ENCODE results near the gene PPP1R3C. TPM values are rescaled to one million over a fixed set of nuclear protein-coding genes. Genes with fewer than 3 reads are reported as not detected.

Gene PPP1R3C
- total RNA-seq, 4 donors from 2014 or later, result 3.5 to 6.8 (median 5.9) TPM

DNA sequence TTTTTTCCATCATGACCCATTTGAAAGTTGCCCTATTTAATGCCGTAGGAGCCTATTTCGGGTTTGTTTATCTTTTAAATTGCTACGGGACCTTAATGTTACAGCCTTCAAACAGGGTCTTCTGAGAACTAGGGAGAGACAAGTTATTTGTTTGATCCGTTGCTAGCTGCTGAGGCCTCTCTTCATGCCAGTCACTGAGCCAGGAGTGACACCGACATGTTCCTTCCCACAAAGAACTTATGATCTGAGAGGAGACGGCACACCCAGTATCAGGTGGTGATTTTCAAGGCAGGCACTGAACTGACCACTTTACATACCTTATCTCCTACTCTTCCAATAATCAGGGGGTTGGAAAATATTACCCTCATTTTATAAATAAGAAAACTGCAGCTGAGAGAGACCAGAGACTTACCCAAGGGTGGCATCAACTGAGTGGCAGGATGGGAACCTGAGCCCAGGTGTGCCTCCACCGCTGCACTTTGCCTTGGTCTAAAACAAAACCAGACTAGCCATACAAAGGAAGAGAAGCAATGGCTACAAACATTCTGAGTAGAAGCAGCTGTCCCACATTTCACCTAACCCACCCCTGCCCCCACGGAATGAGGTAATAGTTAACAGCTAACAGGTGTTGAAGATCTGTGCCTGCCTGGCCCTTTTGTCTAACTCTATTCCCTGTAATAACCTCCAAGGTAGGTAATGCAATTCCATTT, 40.5 kb downstream of the PPP1R3C start:
- TF ChIP-seq, protein P1, sequence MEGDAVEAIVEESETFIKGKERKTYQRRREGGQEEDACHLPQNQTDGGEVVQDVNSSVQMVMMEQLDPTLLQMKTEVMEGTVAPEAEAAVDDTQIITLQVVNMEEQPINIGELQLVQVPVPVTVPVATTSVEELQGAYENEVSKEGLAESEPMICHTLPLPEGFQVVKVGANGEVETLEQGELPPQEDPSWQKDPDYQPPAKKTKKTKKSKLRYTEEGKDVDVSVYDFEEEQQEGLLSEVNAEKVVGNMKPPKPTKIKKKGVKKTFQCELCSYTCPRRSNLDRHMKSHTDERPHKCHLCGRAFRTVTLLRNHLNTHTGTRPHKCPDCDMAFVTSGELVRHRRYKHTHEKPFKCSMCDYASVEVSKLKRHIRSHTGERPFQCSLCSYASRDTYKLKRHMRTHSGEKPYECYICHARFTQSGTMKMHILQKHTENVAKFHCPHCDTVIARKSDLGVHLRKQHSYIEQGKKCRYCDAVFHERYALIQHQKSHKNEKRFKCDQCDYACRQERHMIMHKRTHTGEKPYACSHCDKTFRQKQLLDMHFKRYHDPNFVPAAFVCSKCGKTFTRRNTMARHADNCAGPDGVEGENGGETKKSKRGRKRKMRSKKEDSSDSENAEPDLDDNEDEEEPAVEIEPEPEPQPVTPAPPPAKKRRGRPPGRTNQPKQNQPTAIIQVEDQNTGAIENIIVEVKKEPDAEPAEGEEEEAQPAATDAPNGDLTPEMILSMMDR (IDR thresholded peaks at IDR 0.05), result no peak

DNA sequence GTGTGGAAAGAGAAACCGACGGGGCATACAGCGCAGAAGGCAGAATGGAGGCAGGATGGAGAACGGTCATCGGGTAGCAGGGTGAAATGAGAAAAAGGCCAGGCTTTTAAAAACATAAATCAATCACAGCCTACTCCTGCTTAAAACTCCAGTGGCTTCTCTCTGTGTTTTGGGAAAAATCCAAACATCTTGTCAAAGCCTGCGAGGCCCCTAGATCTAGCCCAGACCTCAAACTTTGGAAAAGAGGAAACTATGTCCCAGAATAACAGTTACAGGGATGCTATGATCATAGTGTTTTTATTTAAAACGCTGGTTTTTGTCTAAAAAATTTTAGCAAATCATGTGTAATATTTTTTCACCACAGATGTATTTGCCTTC, 41.1 kb downstream of the PPP1R3C start:
- TF ChIP-seq, protein P1 (IDR thresholded peaks at IDR 0.05), result no peak
- DNase-seq (ENCODE audit: low spot score) (no peak), ATAC-seq (ENCODE audit: low FRiP score) (no peak)

More for the DNA sequence above, 40.5 kb downstream of the PPP1R3C start:
- ATAC-seq (ENCODE audit: low FRiP score) (no peak), DNase-seq (ENCODE audit: low spot score) (no peak)

DNA sequence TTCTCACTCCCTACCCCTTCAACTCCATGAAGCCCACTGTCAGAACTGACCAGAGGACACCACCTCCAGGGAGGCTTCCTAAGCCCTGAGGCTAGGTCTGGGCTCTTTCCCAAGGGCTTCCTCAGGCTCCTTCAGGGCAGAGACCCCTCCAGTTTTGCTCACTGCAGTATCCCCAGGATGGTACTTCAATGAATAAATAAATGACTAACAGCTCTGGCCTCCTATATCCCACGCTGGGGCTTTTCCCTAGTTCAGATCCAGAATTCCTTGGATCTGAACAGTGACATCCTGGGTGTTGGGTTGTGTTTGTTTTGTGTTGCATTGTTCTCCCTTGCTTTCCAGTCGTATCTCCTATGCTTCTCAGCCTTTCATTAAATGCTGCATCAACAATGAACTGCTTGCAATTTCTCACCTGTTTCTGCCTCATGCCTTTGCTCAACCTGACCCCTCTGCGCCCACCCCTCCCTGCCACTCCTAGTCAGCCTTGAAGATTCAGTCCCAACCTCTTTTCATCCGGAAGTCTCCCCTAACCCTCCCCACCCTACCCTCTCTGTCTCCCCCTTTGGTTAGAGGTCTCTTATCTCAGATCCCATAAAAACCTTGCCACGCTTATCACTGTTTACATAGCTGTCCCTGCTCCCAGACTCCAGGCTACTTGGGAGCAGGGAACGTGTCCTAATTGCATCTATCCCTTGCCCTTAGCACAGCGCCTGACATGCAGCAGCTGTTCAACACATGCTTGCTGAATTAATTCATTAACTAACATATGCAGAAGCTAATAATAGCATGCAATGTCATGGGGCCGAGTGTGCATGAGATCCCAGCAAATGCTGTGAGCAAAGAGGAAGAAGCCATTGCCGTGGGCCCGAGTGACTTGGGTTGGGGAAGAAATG, 41.7 kb downstream of the PPP1R3C start:
- DNase-seq (ENCODE audit: low spot score) (no peak), ATAC-seq (ENCODE audit: low FRiP score) (peak; percentile 20)
- TF ChIP-seq, protein P1 (IDR thresholded peaks at IDR 0.05), result no peak

DNA sequence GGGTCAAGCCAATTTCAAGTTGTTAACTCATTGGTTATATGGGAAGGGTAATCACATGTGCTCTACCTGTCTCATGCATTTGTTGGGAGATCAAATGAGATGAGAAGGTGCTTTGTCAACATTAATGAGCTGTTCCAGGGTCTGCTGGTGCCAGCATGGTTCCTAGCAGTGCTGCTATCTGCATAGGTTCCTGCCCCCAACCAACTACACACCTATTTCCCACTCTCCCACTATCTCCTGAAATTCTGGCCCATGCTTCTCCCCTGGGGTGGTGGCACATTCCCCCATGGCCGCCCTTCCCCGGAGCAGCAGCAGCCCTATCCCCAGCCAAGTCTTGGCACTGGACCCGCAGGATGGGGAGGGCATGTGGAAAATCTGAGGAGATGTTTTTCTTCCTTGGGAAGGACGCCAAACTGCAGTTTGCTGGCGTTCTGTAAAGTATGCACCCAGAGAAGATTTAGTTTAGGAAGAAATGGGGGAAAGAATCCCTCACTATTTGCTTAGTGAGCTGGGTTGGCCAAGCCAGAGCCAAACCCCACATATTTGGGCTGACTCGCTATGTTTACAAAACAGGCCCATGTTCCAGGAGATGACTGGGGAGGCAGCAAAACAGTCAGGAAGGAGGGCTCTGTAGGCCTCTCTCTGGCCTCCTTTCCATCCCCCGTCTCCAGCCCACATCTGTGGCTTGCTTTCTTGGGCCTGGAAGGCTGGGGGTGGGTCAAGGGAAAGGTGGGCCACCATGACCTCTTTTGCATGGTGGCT, 42.5 kb downstream of the PPP1R3C start:
- ATAC-seq (ENCODE audit: low FRiP score), result peak; percentile 17
- no peak for DNase-seq (ENCODE audit: low spot score)
- TF ChIP-seq, protein P1 (IDR thresholded peaks at IDR 0.05), result no peak

DNA sequence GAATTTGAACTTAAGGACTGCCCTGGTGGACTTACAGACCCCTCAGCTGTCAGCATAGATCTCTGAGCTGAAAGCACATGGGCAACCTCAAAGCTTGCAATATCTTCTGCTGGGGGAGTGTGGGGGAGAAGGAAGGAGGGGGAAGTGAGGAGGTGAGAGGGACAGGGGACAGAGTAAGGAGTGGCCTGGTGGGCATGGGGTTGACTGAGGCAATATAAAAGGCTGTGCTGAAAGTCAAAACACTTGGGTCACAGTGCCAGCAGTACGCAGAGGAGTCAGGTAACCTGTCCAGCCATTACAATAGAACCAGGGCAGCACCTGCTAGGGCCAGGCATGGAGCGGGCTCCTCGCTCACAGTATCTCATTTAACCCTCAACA, 43.2 kb downstream of the PPP1R3C start:
- TF ChIP-seq, protein P1 (IDR thresholded peaks at IDR 0.05), result no peak
- no peak for ATAC-seq (ENCODE audit: low FRiP score)
- DNase-seq (ENCODE audit: low spot score), result no peak

DNA sequence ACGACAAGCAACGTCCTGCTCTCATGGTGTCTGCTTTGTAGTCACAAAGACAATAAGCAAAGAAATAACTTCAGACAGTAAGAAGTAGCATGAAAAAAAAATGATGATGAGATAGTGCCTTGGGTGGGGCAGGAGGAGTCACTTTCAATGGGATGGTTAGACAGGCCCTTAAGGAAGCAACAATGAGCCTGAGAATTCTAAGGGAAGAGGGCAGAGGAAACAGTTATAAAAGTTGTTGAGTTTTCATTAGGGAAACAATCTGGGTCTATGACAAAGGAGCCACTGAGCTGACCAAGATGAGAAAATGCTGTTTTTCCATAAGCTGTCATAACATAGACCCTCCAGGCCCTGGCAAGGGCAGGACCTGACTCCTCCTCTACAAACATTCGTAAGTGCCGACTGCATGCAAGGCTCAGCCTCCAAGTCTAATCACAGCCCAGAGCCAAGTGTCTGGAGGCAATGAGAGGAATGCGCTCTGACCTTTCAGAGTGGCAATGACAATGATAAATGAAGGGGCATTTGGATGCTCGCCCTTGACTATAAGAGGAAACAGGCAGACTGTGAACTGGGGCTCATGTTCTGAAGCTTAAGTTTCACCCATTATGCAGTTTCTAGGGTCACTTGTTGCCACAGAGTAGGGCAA, 43.7 kb downstream of the PPP1R3C start:
- TF ChIP-seq, protein P1 (IDR thresholded peaks at IDR 0.05), result no peak
- peak; percentile 54 for ATAC-seq (ENCODE audit: low FRiP score)
- no peak for DNase-seq (ENCODE audit: low spot score)

Data from omental fat pad (tissue), 4 donors.